GM23338 (cell line): Measurements from ENCODE around the gene BAG2. TPM values are rescaled to one million over a fixed set of nuclear protein-coding genes. Genes with fewer than 3 reads are reported as not detected.

Experiments
- ATAC-seq: fragments of 200-7000 bp; cut with Tn5 transposase; 3 replicates; pipeline ENCODE4 v1.9.1; 2020
- DNase-seq: peaks from one replicate; pipeline ENCODE4 v3.0.0-alpha.2; 2015; ENCODE audit warnings: low spot score
- H2AFZ ChIP-seq: fragments of 200-600 bp; sonication (generic); 2 replicates; pipeline ENCODE4 v1.8.0; 2016; ENCODE audit warnings: antibody characterized with exemption, mild to moderate bottlenecking, moderate library complexity
- H3F3A ChIP-seq: fragments of 200-600 bp; sonication (generic); replicated peaks from 2 replicates; pipeline ENCODE4 v1.8.0; 2017; ENCODE audit warnings: antibody characterized with exemption, mixed run types, low read depth
- H3K27ac ChIP-seq: fragments of 200-600 bp; sonication (generic); 2 replicates; pipeline ENCODE4 v1.6.1; 2016; ENCODE audit warnings: low read depth
- H3K27me3 ChIP-seq: fragments of 200-600 bp; sonication (generic); 2 replicates; pipeline ENCODE4 v1.8.0; 2016; ENCODE audit warnings: mild to moderate bottlenecking, mixed run types, moderate library complexity; ENCODE audit not compliant: insufficient read depth
- H3K36me3 ChIP-seq: fragments of 200-600 bp; sonication (generic); 2 replicates; pipeline ENCODE4 v1.8.0; 2016; ENCODE audit warnings: mild to moderate bottlenecking; ENCODE audit not compliant: insufficient read depth
- H3K4me1 ChIP-seq: fragments of 200-600 bp; sonication (generic); 2 replicates; pipeline ENCODE4 v1.8.0; 2016; ENCODE audit warnings: mild to moderate bottlenecking, moderate library complexity; ENCODE audit not compliant: insufficient read depth
- H3K4me2 ChIP-seq: fragments of 200-600 bp; sonication (generic); 2 replicates; pipeline ENCODE4 v1.7.1; 2017; ENCODE audit warnings: mixed run types
- H3K4me3 ChIP-seq: fragments of 200-600 bp; sonication (generic); 2 replicates; pipeline ENCODE4 v1.6.1; 2016; ENCODE audit warnings: mixed run types
- H3K79me2 ChIP-seq: fragments of 200-600 bp; sonication (generic); replicated peaks from 2 replicates; pipeline ENCODE4 v1.8.0; 2017; ENCODE audit warnings: mild to moderate bottlenecking; ENCODE audit not compliant: insufficient read depth
- H3K9me2 ChIP-seq: fragments of 200-600 bp; sonication (generic); 2 replicates; pipeline ENCODE4 v1.8.0; 2017; ENCODE audit not compliant: insufficient read depth
- H4K20me1 ChIP-seq: fragments of 200-600 bp; sonication (generic); replicated peaks from 2 replicates; pipeline ENCODE4 v1.8.0; 2017; ENCODE audit warnings: mild to moderate bottlenecking; ENCODE audit not compliant: insufficient read depth
- H3K27ac Mint-ChIP-seq: 2 replicates; pipeline ENCODE4 v1.8.0; 2020; ENCODE audit warnings: inconsistent platforms, mild to moderate bottlenecking, moderate library complexity, mixed read lengths
- H3K27me3 Mint-ChIP-seq: 3 replicates; pipeline ENCODE4 v1.8.0; 2022; ENCODE audit warnings: low read depth, mild to moderate bottlenecking, moderate library complexity, mixed read lengths, inconsistent platforms; ENCODE audit not compliant: insufficient read depth, poor library complexity
- H3K36me3 Mint-ChIP-seq: 3 replicates; pipeline ENCODE4 v1.8.0; 2021; ENCODE audit warnings: low read depth, mild to moderate bottlenecking, inconsistent platforms, moderate library complexity, mixed read lengths
- H3K4me1 Mint-ChIP-seq: 3 replicates; pipeline ENCODE4 v1.8.0; 2020; ENCODE audit warnings: mild to moderate bottlenecking, inconsistent platforms, mixed read lengths
- H3K4me3 Mint-ChIP-seq: 3 replicates; pipeline ENCODE4 v1.8.0; 2021; ENCODE audit warnings: moderate library complexity, mild to moderate bottlenecking, inconsistent platforms, mixed read lengths
- H3K9me3 Mint-ChIP-seq: 3 replicates; pipeline ENCODE4 v1.8.0; 2020; ENCODE audit warnings: moderate library complexity, mild to moderate bottlenecking, inconsistent platforms, mixed read lengths
- CREB1 ChIP-seq: fragments of 250-450 bp; sonication (Bioruptor Pico); IDR thresholded peaks from 2 replicates; pipeline ENCODE4 v1.5.0; 2020; ENCODE audit warnings: low read depth, mild to moderate bottlenecking, moderate library complexity
- CTCF ChIP-seq, 2 experiments: fragments of 200-600 bp in 1 of 2; sonication (generic) in 1 of 2; conservative IDR thresholded peaks; 2 replicates each; pipeline versions ENCODE4 v1.5.1 to v1.6.1; 2016 to 2017; ENCODE audit warnings: antibody characterized with exemption in 2 of 2, low read depth in 2 of 2, mild to moderate bottlenecking in 2 of 2, moderate library complexity in 1 of 2
- ETS1 ChIP-seq: IDR thresholded peaks from 2 replicates; pipeline ENCODE4 v1.6.1; 2016; ENCODE audit warnings: antibody characterized with exemption
- EZH2 ChIP-seq: fragments of 200-600 bp; sonication (generic); IDR thresholded peaks from one replicate; pipeline ENCODE4 v1.8.0; 2017; ENCODE audit warnings: antibody characterized with exemption, mild to moderate bottlenecking, low read depth; ENCODE audit not compliant: unreplicated experiment
- EZH2phosphoT487 ChIP-seq: fragments of 200-600 bp; sonication (generic); IDR thresholded peaks from one replicate; pipeline ENCODE4 v1.8.1; 2018; ENCODE audit warnings: antibody characterized with exemption; ENCODE audit not compliant: unreplicated experiment
- JUNB ChIP-seq: IDR thresholded peaks from one replicate; pipeline ENCODE4 v1.6.1; 2016; ENCODE audit warnings: antibody characterized with exemption; ENCODE audit not compliant: unreplicated experiment
- NANOG ChIP-seq: IDR thresholded peaks from 2 replicates; pipeline ENCODE4 v1.6.1; 2016; ENCODE audit warnings: antibody characterized with exemption, borderline replicate concordance
- POLR2AphosphoS5 ChIP-seq: IDR thresholded peaks from 2 replicates; pipeline ENCODE4 v1.6.1; 2016; ENCODE audit warnings: antibody characterized with exemption, low read depth
- REST ChIP-seq: IDR thresholded peaks from one replicate; pipeline ENCODE4 v1.6.1; 2018; ENCODE audit warnings: antibody characterized with exemption; ENCODE audit not compliant: unreplicated experiment
- STAT1 ChIP-seq: IDR thresholded peaks from one replicate; pipeline ENCODE4 v1.6.1; 2016; ENCODE audit warnings: antibody characterized with exemption; ENCODE audit not compliant: unreplicated experiment
- ZNF114 ChIP-seq: fragments of 250-450 bp; sonication (Bioruptor Pico); IDR thresholded peaks from 2 replicates; pipeline ENCODE4 v1.5.0; 2020; ENCODE audit warnings: mild to moderate bottlenecking, moderate library complexity
- ZNF331 ChIP-seq: fragments of 250-450 bp; sonication (Bioruptor Pico); IDR thresholded peaks from 2 replicates; pipeline ENCODE4 v1.5.0; 2020; ENCODE audit warnings: low read depth, mild to moderate bottlenecking, moderate library complexity
- ZNF462 ChIP-seq: fragments of 250-450 bp; sonication (Bioruptor Pico); IDR thresholded peaks from 2 replicates; pipeline ENCODE4 v1.5.0; 2020; ENCODE audit warnings: mild to moderate bottlenecking, moderate library complexity
- polyA plus RNA-seq: library from polyadenylated mRNA; unstranded; fragments of >200 nt; fragmentation: Nextera tagmentation; extraction: Ambion mirVana; gene quantifications from 2 replicates; pipeline ENCODE4 v1.2.1, GENCODE V29; 2016
- total RNA-seq: library from RNA; depleted of rRNA; stranded (reverse); fragments of >200 nt; shearing (Covaris generic); gene quantifications from 2 replicates; pipeline ENCODE4 v1.2.3, GENCODE V29; 2014

BAG2 gene
- total and polyA plus RNA-seq, 2 experiments from 2014 or later: 8.5 to 9.5 TPM

GRCh38 chr6:57205550-57206328, 33.6 kb downstream of the BAG2 start:
- Histone ChIP-seq H3K27me3 (no peaks in the 10 kb centered on the region), H3K4me2 (no peak overlapping the region)
- H3K27ac Mint-ChIP-seq: no peak overlapping the region

More at GRCh38 chr6:57205550-57206328, 33.6 kb downstream of the BAG2 start:
- no peaks in the 10 kb centered on the region for H3K36me3 ChIP-seq
- H3K4me3 ChIP-seq: no peak overlapping the region
- no peak overlapping the region for H3K4me3 Mint-ChIP-seq
- H3K9me3 Mint-ChIP-seq: no peaks in the 10 kb centered on the region
- no peaks in the 10 kb centered on the region for H3K9me2 ChIP-seq
- H2AFZ ChIP-seq: no peak overlapping the region
- no peak for TF ChIP-seq CTCF (conservative IDR thresholded peaks at IDR 0.05; ENCODE audit: low read depth in 2 of 2)
- no peak for TF ChIP-seq REST
- no peak for TF ChIP-seq NANOG
- no peak for TF ChIP-seq EZH2
- TF ChIP-seq ZNF114 (CRISPR knock-in tag): no peak
- TF ChIP-seq JUNB: no peak
- no peak for TF ChIP-seq CREB1
- no peak for TF ChIP-seq POLR2AphosphoS5
- TF ChIP-seq STAT1: no peak
- no peak for TF ChIP-seq ZNF462 (CRISPR knock-in tag)
- no peak for TF ChIP-seq ETS1
- TF ChIP-seq EZH2phosphoT487: no peak
- no peak for TF ChIP-seq ZNF331
- H3K4me1 ChIP-seq: no peaks in the 10 kb centered on the region; the same call in none of the 2 replicates
- H3K27ac ChIP-seq: no peak overlapping the region
- ATAC-seq (no peak), DNase-seq (no peak)
- H3K27me3 Mint-ChIP-seq: no peaks in the 10 kb centered on the region
- peaks cover 17% of the 10 kb centered on the region for H3K4me1 Mint-ChIP-seq
- peaks cover 35% of the 10 kb centered on the region for H3K79me2 ChIP-seq
- peaks cover 6% of the 10 kb centered on the region; the same call in 1 of the 2 replicates for H4K20me1 ChIP-seq
- H3K36me3 Mint-ChIP-seq: no peaks in the 10 kb centered on the region
- H3F3A ChIP-seq: no peaks in the 10 kb centered on the region
